Gastrocnemius medialis (tissue), 4 donors: Measurements from ENCODE around the gene MUC5B.

Experiments used
- POLR2A ChIP-seq, 2 donors: fragments of 450-650 bp; IDR thresholded peaks; one replicate each; pipeline ENCODE4 v1.6.1; 2017; ENCODE audit warnings: antibody characterized with exemption in 2 of 2, mild to moderate bottlenecking in 2 of 2, moderate library complexity in 2 of 2
- TF ChIP-seq, protein P1 (sequence below), 5 experiments: fragments of 450-650 bp in 3 of 5; fragments of 200-600 bp in 2 of 5; sonication (generic) in 2 of 5; IDR thresholded peaks in 4 of 5; conservative IDR thresholded peaks in 1 of 5; 1 replicate in 4 of 5; 2 replicates in 1 of 5; pipeline ENCODE4 v1.5.1; 2016 to 2019; ENCODE audit warnings: antibody characterized with exemption in 5 of 5, mild to moderate bottlenecking in 3 of 5, moderate library complexity in 3 of 5

DNA sequence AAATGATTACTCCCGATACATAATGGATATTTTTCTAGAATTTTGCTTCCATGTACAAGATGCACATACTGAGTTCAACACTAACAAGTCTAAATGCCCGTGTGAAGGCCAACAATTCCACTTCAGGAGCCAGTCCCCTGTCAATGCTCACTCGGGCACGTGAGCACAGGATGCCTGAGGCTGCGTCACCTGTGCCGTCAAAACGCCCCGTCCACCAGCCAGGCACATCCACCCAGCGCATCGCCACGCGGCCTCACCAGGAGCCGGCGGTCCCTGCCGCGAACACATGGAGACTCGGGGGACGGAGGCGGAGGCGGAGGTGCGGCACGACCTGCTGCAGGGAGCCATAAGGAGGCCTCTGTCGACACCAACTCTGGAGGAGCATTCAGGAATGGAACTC lies 76.8 kb downstream of the MUC5B start:
- TF ChIP-seq, protein P1, sequence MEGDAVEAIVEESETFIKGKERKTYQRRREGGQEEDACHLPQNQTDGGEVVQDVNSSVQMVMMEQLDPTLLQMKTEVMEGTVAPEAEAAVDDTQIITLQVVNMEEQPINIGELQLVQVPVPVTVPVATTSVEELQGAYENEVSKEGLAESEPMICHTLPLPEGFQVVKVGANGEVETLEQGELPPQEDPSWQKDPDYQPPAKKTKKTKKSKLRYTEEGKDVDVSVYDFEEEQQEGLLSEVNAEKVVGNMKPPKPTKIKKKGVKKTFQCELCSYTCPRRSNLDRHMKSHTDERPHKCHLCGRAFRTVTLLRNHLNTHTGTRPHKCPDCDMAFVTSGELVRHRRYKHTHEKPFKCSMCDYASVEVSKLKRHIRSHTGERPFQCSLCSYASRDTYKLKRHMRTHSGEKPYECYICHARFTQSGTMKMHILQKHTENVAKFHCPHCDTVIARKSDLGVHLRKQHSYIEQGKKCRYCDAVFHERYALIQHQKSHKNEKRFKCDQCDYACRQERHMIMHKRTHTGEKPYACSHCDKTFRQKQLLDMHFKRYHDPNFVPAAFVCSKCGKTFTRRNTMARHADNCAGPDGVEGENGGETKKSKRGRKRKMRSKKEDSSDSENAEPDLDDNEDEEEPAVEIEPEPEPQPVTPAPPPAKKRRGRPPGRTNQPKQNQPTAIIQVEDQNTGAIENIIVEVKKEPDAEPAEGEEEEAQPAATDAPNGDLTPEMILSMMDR (IDR thresholded peaks at IDR 0.05 in 4 of 5, conservative IDR thresholded peaks at IDR 0.05 in 1 of 5): no peak
- TF ChIP-seq POLR2A (IDR thresholded peaks at IDR 0.05): no peak
